Activated naive CD4-positive, alpha-beta T cell treated with anti-CD3 and anti-CD28 coated beads, Interleukin-2, amount 10 ng/mL, durations not matched to agents 7 days and 5 days (primary cell): ENCODE measurements around the gene VIPAS39.
A peak's percentile ranks its signal among the peaks of the same experiment; 100 is the strongest.
"Not testable (repeated sequence)": the region's sequence is repeated elsewhere in the genome, so short reads cannot be mapped to it uniquely, and the experiment has no call there.

Experiments
- CTCF ChIA-PET: fragments of 350-600 bp; sonication (Branson Sonifier 250); formaldehyde crosslinking; loops from one replicate; lab custom pipeline; 2021; ENCODE audit warnings: antibody characterized with exemption; lab: Charles Lee
- DNase-seq: peaks from one replicate; pipeline ENCODE4 v3.0.0-alpha.2; 2020
- H3K27ac Mint-ChIP-seq: one replicate; pipeline ENCODE4 v1.8.0; 2021; ENCODE audit warnings: mild to moderate bottlenecking, moderate library complexity, mixed read lengths
- H3K27me3 Mint-ChIP-seq: one replicate; pipeline ENCODE4 v1.8.0; 2021; ENCODE audit warnings: mild to moderate bottlenecking, mixed read lengths
- H3K36me3 Mint-ChIP-seq: one replicate; pipeline ENCODE4 v1.8.0; 2021; ENCODE audit warnings: mixed read lengths
- H3K4me1 Mint-ChIP-seq: one replicate; pipeline ENCODE4 v1.8.0; 2021; ENCODE audit warnings: mixed read lengths
- H3K4me3 Mint-ChIP-seq: one replicate; pipeline ENCODE4 v1.8.0; 2021; ENCODE audit warnings: mild to moderate bottlenecking, moderate library complexity, mixed read lengths
- H3K9me3 Mint-ChIP-seq: one replicate; pipeline ENCODE4 v1.8.0; 2021; ENCODE audit warnings: mixed read lengths

Gene VIPAS39

DNA sequence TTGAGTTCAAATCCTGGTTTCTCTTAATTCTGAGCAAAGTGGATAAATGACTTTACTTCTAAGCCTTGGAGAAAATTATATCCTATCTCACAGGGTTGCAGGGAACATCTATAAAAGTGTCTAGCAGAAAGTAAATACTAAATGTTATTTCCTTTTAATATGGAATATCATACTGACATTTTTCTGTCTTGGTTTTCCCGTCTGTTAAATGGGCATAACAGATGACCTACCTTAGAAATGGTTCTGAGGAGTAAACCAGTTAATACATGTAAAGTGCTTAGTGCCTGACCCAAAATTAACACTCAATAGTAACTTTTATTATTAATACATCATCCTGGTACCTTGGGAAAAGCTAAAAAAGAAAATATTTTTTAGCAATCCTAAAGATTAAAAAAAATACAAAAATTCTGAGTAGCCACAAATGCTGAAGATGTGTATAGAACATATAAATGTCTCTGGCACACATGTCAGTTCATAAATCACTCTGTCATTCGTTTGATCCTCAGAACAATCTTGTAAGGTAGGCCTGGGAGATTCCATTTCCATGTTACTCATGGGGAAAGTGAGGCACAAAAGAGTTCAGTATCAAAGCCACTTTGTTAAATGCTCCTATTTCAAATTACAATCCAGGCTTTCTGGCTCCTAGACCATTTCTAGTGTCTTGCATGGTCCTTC lies 1.3 kb downstream of the VIPAS39 start:
- H3K27ac Mint-ChIP-seq: peak overlapping the region; percentile 98
- no peaks in the 10 kb centered on the region for H3K27me3 Mint-ChIP-seq
- CTCF ChIA-PET: interaction anchor here (1.3 kb wide), 1 partner anchor 155 kb away, joined by 3 read pairs; no protein-coding TSS in a partner anchor
- H3K4me3 Mint-ChIP-seq: peak overlapping the region; percentile 99
- DNase-seq: no peak
- H3K9me3 Mint-ChIP-seq: no peaks in the 10 kb centered on the region
- peaks cover 31% of the 10 kb centered on the region for H3K4me1 Mint-ChIP-seq
- H3K36me3 Mint-ChIP-seq: peaks cover 36% of the 10 kb centered on the region

DNA sequence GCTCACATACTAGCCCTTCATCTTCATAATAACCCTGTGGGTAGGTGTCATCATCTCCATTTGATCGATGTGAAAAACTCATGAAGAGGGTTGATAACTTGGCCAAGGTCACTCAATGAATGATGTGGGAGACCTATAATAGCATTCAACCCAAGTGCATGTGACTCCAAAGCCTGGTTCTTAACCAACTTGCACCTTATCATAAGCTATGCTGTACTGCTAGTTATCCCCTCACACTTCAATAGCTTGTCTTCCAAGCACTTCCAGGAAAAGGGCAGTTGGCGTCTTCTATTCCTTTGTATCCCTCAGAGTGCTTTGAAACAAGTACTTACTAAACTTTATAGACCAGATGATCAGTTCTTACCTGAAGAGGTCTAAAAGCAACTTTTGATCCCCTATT lies 15.2 kb downstream of the VIPAS39 start:
- Mint-ChIP-seq H3K27me3 (no peaks in the 10 kb centered on the region), H3K9me3 (no peaks in the 10 kb centered on the region), H3K4me3 (no peak overlapping the region), H3K36me3 (peaks cover 39% of the 10 kb centered on the region), H3K4me1 (no peaks in the 10 kb centered on the region), H3K27ac (no peak overlapping the region)
- DNase-seq: no peak
- CTCF ChIA-PET: interaction anchor here (1.1 kb wide), 1 partner anchor 299 kb away, joined by 3 read pairs; no protein-coding TSS in a partner anchor

DNA sequence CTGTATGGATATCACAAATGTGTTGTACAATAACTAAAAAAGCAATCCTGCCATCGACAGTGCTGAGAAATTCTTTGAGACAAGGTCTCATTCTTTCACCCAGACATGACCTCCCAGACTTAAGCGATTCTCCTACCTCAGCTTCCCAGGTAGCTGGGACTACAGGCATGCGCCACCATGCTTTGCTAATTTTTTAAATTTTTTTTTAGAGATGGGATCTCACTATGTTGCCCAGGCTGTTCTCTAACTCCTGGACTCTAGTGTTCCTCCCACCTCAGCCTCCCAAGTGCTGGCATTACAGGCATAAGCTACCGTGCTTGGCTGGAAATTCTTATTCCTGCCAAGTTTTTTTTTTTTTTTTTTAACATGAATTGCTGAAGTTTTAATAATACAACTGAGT lies 17.5 kb downstream of the VIPAS39 start:
- no peaks in the 10 kb centered on the region for H3K9me3 Mint-ChIP-seq
- H3K36me3 Mint-ChIP-seq: peaks cover 49% of the 10 kb centered on the region
- no peaks in the 10 kb centered on the region for H3K4me1 Mint-ChIP-seq
- H3K27me3 Mint-ChIP-seq: no peaks in the 10 kb centered on the region
- CTCF ChIA-PET: no interaction called here
- no peak overlapping the region for H3K4me3 Mint-ChIP-seq
- no peak for DNase-seq
- H3K27ac Mint-ChIP-seq: no peak overlapping the region

DNA sequence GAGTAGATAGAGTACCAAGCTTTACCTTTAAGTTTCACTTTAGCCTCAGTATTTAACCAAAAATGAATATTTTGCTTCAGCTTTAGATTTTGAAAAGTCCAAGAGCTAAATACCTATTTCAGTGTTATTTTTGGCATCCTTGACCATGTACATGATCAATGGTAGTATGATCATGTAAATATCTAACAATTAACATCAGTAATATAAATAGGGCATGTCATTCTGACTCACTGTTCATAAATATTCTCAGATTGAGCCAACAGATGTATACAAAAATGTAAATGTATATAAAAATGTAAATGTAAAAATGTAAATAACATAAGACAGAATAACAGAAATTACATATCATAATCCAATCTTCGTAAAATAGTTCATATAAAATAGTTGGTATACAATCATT lies 18.8 kb downstream of the VIPAS39 start:
- Mint-ChIP-seq H3K36me3 (peaks cover 52% of the 10 kb centered on the region), H3K4me3 (no peak overlapping the region), H3K9me3 (no peaks in the 10 kb centered on the region), H3K27ac (no peak overlapping the region), H3K27me3 (no peaks in the 10 kb centered on the region), H3K4me1 (no peaks in the 10 kb centered on the region)
- CTCF ChIA-PET: no interaction called here
- DNase-seq: no peak

DNA sequence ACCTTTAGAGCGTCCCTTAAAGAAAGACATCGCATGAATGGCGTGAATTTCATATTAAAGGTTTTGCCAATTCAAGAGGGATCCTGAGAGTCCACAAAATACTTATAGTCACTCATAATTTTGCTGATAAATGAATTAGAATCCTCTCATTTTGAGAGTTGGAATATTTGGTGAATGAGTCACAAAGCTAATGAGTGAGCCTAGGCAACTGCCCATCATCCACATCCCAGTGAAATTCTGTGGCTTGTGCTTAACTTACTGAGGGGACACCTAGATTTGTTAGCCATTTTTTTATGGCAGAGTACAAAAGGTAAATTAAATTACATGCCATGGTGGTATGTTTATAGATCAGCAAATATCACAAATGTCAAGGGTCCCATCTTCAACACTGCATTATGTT lies 21.4 kb downstream of the VIPAS39 start:
- no peak overlapping the region for H3K27ac Mint-ChIP-seq
- no peaks in the 10 kb centered on the region for H3K27me3 Mint-ChIP-seq
- H3K36me3 Mint-ChIP-seq: peaks cover 34% of the 10 kb centered on the region
- no peak for DNase-seq
- CTCF ChIA-PET: no interaction called here
- no peaks in the 10 kb centered on the region for H3K9me3 Mint-ChIP-seq
- no peaks in the 10 kb centered on the region for H3K4me1 Mint-ChIP-seq
- H3K4me3 Mint-ChIP-seq: no peak overlapping the region

DNA sequence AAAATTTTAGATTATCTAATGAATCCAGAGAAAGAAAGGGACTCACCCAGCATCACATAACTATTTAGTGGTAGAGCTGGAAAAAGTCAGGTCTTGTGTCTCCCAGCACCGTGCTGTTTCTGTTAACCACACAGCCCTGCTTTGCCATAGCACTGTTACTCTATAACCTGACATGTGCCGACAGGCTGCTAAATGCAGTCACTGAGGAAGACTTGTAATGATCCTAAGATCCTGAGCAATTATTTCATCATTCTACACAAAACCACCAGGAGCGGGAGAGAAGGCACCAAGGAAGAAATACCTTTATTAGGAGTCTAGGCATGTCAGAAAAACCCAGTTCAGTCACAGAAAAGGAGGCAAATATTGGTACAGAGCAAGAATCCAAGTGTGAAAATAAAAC lies 31.0 kb downstream of the VIPAS39 start:
- DNase-seq: no peak
- Mint-ChIP-seq H3K27ac (no peak overlapping the region), H3K36me3 (peaks cover 60% of the 10 kb centered on the region), H3K4me1 (no peaks in the 10 kb centered on the region), H3K4me3 (no peak overlapping the region), H3K9me3 (no peaks in the 10 kb centered on the region), H3K27me3 (no peaks in the 10 kb centered on the region)
- CTCF ChIA-PET: no interaction called here

DNA sequence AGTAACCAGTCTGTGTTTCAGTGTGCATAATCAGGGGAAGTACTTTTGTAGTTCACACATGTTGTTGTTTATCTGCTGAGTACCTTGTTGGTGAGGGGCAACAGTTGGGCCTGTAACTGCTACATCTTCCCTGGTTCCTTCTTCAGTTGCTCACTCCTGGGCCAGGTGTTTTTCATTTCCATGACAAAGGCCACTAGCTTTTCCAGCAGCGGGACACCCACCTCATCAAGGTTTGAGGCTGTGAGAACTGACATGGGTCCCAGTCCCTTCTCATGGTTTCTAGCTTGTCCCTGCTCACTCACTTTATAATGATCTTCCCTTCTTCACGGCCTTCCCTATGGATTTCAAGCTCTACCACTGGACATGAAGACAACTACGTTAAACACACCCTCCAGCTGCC lies 32.5 kb downstream of the VIPAS39 start:
- CTCF ChIA-PET: no interaction called here
- Mint-ChIP-seq H3K27me3 (no peaks in the 10 kb centered on the region), H3K4me1 (no peaks in the 10 kb centered on the region), H3K4me3 (no peak overlapping the region), H3K27ac (no peak overlapping the region), H3K9me3 (peaks cover 2% of the 10 kb centered on the region), H3K36me3 (peaks cover 65% of the 10 kb centered on the region)
- DNase-seq: no peak

DNA sequence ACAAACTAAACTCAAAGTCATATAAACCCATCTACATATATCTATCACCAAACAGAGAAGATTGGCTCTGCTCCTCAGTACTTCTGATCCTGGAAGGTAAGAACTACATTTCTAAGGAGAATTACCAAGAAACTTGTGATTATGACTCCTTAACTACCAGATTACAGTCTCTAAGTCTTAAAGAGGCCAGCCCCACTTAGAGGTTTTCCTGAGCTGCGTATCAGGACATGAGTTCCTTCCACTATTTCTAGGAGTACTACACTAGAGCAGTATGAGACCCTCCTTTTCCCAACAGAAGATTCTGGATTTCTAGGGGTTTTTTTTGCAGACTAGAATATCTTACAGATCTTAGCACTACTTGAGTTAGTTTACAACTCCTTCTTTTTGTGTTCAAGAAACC lies 34.0 kb downstream of the VIPAS39 start, which contains the start of gene NOXRED1:
TSS of gene NOXRED1 (minus strand) at position 101 of the 400 bp plus-strand sequence. CDS start 634 bp downstream, outside the sequence.
- DNase-seq: no peak
- no peak within 1 kb of the TSS for H3K27ac Mint-ChIP-seq

DNA sequence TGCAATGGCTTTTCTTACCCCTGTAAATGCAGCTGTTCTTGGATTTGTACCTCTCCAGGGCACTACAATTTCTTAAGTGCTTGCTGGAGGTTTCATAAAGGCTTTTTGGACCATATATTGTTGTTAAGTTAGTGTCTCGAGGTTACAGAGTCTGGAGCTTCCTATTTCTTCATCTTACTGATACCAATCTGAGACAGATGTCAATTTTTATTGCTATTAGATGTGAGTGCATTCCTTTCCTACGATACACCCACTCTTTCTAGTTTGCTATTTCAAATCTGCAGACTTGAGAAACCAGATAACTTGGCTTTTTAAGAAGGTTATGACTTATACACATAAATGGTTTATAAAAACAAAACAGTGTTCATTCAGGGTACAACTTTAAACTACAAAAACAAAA lies 36.2 kb downstream of the VIPAS39 start:
- Mint-ChIP-seq H3K27me3 (no peaks in the 10 kb centered on the region), H3K4me3 (no peak overlapping the region), H3K9me3 (peaks cover 8% of the 10 kb centered on the region), H3K4me1 (no peaks in the 10 kb centered on the region), H3K27ac (no peak overlapping the region), H3K36me3 (peaks cover 38% of the 10 kb centered on the region)
- no peak for DNase-seq
- CTCF ChIA-PET: no interaction called here

More for the DNA sequence above, 34.0 kb downstream of the VIPAS39 start, which contains the start of gene NOXRED1:
- CTCF ChIA-PET: no interaction called here
- Mint-ChIP-seq H3K4me3 (no peak within 1 kb of the TSS), H3K36me3 (peaks cover 60% of the 10 kb centered on the region), H3K9me3 (peaks cover 8% of the 10 kb centered on the region), H3K4me1 (no peaks in the 10 kb centered on the region), H3K27me3 (no peaks in the 10 kb centered on the region)

DNA sequence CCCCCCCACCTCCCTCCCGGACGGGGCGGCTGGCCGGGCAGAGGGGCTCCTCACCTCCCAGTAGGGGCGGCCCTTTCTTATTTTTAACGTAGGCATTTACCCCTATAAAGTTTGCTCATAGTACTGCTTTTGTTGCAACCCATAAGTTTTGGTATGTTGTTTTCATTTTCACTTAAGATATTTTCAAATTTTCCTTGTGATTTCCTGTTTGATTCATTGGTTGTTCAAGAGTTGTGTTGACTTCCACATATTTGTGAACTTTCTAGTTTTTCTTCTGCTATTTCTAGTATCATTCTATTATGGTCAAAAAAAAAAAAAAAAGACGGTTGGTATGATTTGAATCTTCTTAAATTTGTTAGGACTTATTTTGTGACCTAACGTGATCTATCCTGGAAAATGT lies 40.6 kb downstream of the VIPAS39 start:
- peaks cover 11% of the 10 kb centered on the region for H3K36me3 Mint-ChIP-seq
- no peak overlapping the region for H3K27ac Mint-ChIP-seq
- H3K4me3 Mint-ChIP-seq: no peak overlapping the region
- peaks cover 8% of the 10 kb centered on the region for H3K9me3 Mint-ChIP-seq
- no peaks in the 10 kb centered on the region for H3K4me1 Mint-ChIP-seq
- no peaks in the 10 kb centered on the region for H3K27me3 Mint-ChIP-seq
- DNase-seq: no peak
- CTCF ChIA-PET: no interaction called here

DNA sequence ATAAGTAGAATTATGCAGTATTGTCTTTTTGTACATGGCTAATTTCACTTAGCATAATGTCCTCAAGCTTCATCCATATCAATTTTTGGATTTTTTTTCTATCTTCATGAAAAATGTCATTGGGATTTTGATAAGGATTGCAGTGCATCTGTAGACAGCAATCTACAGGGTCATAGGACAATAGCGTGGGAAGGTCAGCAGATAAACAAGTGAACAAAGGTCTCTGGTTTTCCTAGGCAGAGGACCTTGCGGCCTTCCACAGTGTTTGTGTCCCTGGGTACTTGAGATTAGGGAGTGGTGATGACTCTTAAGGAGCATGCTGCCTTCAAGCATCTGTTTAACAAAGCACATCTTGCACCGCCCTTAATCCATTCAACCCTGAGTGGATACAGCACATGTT lies 41.3 kb downstream of the VIPAS39 start:
- DNase-seq, H3K4me3 Mint-ChIP-seq, H3K27me3 Mint-ChIP-seq, CTCF ChIA-PET, H3K27ac Mint-ChIP-seq, H3K36me3 Mint-ChIP-seq, H3K9me3 Mint-ChIP-seq, H3K4me1 Mint-ChIP-seq: not testable (repeated sequence)

DNA sequence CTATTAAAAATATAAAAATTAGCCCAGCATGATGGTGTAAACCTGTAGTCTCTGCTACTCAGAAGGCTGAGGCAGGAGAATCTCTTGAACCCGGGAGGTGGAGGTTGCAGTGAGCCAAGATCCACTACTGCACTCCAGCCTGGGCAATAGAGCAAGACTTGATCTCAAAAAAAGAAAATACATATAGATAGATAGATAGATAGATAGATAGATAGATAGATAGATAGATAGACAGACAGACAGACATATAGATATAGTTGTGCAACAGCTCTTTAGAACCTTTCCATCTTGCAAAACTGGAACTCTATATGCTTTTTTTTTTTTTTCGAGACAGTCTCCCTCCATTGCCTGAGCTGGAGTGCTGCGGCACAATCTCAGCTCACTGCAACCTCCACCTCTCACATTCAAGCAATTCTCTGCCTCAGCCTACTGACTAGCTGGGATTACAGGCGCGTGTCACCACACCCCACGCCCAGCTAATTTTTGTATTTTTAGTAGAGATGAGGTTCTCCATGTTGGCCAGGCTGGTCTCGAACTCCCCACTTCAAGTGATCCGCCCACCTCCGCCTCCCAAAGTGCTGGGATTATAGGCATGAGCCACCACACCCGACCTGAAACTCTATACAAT lies 41.9 kb downstream of the VIPAS39 start:
- H3K27ac Mint-ChIP-seq, DNase-seq, H3K9me3 Mint-ChIP-seq, H3K36me3 Mint-ChIP-seq, CTCF ChIA-PET, H3K4me1 Mint-ChIP-seq, H3K4me3 Mint-ChIP-seq, H3K27me3 Mint-ChIP-seq: not testable (repeated sequence)

DNA sequence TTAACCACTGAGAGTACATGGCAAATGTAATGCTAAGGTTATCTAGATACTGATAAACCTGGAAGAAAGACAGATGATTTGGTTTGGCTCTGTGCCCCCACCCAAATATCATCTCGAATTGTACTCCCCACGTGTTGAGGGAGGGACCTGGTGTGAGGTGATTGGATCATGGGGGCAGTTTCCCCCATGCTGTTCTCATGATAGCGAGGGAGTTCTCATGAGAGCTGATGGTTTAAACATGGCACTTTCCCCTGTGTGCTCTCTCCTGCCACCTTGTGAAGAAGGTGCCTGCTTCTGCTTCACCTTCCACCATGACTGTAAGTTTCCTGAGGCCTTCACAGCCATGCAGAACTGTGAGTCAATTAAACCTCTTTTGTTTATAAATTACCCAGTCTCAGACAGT lies 48.3 kb downstream of the VIPAS39 start:
- Mint-ChIP-seq H3K27me3 (no peaks in the 10 kb centered on the region), H3K9me3 (no peaks in the 10 kb centered on the region), H3K36me3 (no peaks in the 10 kb centered on the region), H3K27ac (no peak overlapping the region), H3K4me3 (no peak overlapping the region), H3K4me1 (peaks cover 14% of the 10 kb centered on the region)
- CTCF ChIA-PET: interaction anchor here (1.5 kb wide), 1 partner anchor 93 kb away, joined by 3 read pairs; no protein-coding TSS in a partner anchor
- no peak for DNase-seq

DNA sequence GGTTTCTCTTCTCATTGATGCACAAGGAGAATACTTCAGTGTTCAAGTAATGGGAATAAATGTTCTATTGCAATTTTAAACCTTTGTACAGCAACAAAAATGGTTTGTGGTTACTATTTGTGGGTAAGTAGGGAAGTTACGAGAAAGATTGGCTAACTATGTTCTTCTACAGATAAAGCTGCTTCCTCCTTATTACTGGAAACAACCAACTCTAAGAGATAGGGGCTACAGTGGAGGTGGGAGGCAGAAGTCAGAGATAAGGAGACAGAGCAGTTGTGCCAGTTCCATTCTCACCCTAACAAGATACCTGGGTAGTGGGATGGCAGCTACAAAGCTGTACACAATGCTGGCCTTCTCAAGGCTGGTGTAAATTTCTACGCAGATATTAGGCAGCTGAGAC lies 50.2 kb downstream of the VIPAS39 start:
- Mint-ChIP-seq H3K9me3 (no peaks in the 10 kb centered on the region), H3K36me3 (no peaks in the 10 kb centered on the region), H3K4me1 (peaks cover 14% of the 10 kb centered on the region), H3K4me3 (no peak overlapping the region), H3K27ac (no peak overlapping the region), H3K27me3 (no peaks in the 10 kb centered on the region)
- no peak for DNase-seq
- CTCF ChIA-PET: no interaction called here

DNA sequence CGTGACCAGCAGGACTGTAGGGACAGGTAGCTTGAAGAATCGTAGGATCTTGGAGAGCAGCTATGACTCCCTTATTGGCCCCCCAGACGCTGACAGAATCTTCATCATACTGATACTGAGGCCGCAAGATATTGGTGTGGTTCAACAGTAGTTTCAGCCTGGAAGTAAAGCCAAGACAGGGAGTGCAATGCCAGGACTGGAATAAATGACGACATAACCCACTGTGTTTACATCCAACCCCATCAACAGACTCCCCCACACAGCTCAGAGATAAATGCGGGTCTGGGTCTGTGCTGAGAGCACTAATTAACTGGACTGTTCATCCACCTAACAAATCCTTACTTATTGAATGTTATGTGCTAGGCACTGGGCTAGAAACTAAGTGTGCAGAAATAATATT lies 50.7 kb downstream of the VIPAS39 start:
- Mint-ChIP-seq H3K4me1 (peaks cover 14% of the 10 kb centered on the region), H3K36me3 (no peaks in the 10 kb centered on the region), H3K9me3 (no peaks in the 10 kb centered on the region), H3K27ac (no peak overlapping the region), H3K4me3 (no peak overlapping the region), H3K27me3 (no peaks in the 10 kb centered on the region)
- no peak for DNase-seq
- CTCF ChIA-PET: no interaction called here
